Neural progenitor cell (in vitro differentiated cells): Measurements from ENCODE around the gene WDR53.

Source experiments
- EZH2 ChIP-seq: fragments of 200-600 bp; sonication (generic); IDR thresholded peaks from 2 replicates; pipeline ENCODE4 v1.6.1; 2017; ENCODE audit warnings: antibody characterized with exemption, mild to moderate bottlenecking, moderate library complexity
- TF ChIP-seq, protein P1 (sequence below): fragments of 200-600 bp; sonication (generic); IDR thresholded peaks from 2 replicates; pipeline ENCODE4 v1.5.1; 2017; ENCODE audit warnings: antibody characterized with exemption, mild to moderate bottlenecking

DNA sequence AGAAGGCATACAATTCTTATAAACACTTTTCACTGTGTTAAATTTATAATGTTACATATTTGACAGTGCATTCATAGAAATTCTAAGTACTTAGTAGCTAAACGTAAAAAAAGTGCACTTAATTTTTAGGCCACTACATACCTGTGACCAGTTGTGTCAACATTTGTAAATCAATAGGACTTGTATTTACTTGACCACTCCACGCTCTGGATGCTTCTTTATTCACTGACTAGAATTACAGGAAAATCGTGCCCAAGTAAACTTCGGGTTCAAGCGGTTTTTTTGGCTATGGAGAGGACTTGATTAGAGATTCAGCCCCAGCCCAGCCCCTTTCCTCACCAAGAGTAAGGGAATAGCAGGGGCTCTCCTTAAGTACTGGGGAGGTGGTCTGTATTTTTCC is 21.8 kb downstream of the WDR53 start:
- TF ChIP-seq, protein P1, sequence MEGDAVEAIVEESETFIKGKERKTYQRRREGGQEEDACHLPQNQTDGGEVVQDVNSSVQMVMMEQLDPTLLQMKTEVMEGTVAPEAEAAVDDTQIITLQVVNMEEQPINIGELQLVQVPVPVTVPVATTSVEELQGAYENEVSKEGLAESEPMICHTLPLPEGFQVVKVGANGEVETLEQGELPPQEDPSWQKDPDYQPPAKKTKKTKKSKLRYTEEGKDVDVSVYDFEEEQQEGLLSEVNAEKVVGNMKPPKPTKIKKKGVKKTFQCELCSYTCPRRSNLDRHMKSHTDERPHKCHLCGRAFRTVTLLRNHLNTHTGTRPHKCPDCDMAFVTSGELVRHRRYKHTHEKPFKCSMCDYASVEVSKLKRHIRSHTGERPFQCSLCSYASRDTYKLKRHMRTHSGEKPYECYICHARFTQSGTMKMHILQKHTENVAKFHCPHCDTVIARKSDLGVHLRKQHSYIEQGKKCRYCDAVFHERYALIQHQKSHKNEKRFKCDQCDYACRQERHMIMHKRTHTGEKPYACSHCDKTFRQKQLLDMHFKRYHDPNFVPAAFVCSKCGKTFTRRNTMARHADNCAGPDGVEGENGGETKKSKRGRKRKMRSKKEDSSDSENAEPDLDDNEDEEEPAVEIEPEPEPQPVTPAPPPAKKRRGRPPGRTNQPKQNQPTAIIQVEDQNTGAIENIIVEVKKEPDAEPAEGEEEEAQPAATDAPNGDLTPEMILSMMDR = no peak
- TF ChIP-seq EZH2 = no peak
